WI38 (cell line): Measurements from ENCODE around the gene PPP3CA.

Experiments used
- H3K4me3 ChIP-seq: 2 replicates; pipeline ENCODE4 v1.5.1; 2011; ENCODE audit warnings: low read depth, mild to moderate bottlenecking, control low read depth, low read length
- TF ChIP-seq, protein P1 (sequence below): IDR thresholded peaks from 2 replicates; pipeline ENCODE4 v1.5.1; 2012; ENCODE audit warnings: low read depth, mild to moderate bottlenecking, control low read depth, low read length

Gene PPP3CA

DNA sequence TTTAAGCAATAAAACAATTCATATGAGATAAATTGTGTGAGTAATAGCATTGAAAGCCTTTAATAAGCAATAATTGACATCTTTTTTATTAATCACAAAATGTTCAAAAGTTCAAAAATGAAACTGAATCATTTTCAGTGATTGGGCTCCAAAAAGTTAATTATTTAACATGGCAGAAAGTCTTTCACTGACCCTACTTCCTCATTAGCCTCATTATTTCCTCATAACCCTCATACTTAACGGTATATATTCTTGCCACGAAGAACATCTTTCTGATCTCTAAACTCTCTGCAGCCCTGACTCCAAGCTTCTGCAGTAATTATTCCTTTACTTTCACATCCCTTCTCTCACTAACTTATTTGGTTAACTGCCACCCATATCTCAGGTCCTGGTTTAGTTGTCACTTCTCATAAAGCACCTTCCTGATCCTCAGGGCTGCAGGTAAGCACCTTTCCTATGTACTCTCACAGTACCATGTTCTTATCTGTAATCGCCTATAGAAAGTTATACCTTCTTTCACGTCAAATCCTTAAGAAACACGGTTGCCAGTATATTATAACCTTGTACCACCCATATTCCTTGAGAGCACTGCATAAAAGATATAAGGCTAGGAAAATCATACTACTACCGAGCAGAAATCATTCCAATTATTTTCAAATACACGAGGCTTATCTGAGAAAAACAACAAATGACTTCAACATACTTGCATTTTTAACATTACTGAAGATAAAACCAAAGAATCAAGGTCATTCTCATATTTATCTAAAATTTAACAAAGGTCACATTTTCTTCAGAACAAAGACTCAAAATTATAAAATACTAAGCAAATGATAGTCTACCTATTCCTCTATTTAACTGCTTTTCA lies 72.2 kb downstream of the PPP3CA start:
- H3K4me3 ChIP-seq: no peak overlapping the region
- TF ChIP-seq, protein P1, sequence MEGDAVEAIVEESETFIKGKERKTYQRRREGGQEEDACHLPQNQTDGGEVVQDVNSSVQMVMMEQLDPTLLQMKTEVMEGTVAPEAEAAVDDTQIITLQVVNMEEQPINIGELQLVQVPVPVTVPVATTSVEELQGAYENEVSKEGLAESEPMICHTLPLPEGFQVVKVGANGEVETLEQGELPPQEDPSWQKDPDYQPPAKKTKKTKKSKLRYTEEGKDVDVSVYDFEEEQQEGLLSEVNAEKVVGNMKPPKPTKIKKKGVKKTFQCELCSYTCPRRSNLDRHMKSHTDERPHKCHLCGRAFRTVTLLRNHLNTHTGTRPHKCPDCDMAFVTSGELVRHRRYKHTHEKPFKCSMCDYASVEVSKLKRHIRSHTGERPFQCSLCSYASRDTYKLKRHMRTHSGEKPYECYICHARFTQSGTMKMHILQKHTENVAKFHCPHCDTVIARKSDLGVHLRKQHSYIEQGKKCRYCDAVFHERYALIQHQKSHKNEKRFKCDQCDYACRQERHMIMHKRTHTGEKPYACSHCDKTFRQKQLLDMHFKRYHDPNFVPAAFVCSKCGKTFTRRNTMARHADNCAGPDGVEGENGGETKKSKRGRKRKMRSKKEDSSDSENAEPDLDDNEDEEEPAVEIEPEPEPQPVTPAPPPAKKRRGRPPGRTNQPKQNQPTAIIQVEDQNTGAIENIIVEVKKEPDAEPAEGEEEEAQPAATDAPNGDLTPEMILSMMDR: no peak

DNA sequence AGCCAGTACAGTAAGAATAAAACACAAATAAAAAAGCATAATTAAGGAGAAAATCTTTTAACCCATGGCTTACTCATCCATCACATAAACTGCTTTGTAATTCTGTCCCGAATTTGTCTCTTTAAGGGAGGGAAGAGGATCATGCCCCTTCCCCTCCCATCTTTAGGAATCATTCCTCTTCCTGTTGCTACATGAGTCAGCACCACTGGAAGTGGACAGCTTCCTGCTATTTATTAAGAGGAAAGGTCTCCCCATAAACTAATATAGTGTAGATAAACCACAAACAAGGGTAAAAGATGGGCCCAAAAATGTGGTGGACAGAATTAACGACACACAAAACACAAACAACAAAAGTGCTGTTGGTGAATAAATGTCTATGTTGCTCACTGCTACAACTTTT lies 75.8 kb downstream of the PPP3CA start:
- H3K4me3 ChIP-seq: no peak overlapping the region
- TF ChIP-seq, protein P1: no peak

DNA sequence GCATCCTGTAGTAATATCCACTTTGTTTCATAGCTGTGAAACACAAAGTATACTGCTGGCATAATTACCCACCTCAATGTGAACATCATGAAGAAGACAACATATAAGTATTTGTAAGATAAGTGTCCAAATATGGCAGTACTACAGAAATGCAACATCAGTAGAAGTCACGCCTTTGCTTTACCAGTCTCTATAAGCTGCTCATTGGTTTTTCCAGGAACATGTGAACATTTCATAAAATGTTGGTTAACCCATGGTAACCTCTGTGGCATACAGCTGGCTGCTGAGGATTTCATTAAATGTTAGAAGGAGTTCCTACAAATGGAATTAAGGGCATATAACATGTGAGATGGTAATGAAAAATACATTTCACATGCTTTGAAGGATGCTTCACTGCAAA lies 77.6 kb downstream of the PPP3CA start:
- TF ChIP-seq, protein P1: no peak
- no peak overlapping the region for H3K4me3 ChIP-seq

DNA sequence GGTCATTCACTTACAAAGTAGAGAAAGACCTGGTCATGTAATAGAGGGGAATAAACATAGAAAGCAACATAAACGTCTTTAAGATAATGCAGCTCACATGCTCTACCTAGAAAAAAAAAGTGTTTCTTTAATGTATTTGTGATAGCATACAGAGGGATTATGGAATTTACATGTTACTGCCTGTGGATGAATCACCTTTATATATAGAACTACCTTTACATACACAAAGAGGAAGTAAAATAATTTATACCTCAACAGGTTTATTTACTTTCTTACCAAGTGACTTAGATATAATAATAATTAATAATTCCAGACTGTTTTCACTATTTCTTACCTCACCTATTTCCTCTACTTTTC lies 81.5 kb downstream of the PPP3CA start:
- H3K4me3 ChIP-seq: no peak overlapping the region
- TF ChIP-seq, protein P1: no peak

DNA sequence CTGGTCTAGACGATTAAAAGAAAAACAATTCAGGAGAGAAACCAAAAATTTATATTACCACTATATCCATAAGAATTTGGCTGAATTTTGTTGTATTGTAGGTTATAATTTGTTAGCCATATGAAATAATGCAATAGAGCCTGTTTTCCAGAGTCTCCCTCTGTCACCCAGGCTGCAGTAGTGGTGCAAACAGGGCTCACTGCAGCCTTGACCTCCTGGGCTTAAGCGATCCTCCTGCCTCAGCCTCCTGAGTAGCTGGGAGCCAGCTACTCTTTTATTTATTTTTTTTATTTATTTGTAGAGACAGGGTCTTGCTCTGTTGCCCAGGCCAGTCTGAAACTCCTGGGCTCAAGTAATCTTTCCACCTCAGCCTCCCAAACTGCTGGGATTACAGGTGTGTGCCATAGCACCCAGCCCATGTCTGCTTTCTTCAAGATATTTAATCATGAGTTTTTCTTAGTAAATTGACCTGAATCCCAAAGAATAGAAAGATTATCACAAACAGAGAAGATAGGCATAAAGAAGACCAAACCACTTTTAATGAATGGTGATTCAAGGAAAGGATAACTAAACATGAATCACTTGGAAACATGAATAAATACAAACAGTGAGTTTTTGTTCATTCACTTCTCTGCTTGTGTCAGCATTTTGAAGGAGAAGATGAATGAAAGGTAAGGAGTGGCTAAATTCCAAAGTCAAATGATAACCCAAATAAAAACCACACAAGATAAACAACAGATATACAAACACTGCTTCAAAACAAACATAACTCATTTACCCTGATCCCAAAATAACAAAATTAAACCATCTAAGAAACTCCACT lies 82.1 kb downstream of the PPP3CA start:
- TF ChIP-seq, protein P1: no peak
- no peak overlapping the region for H3K4me3 ChIP-seq

DNA sequence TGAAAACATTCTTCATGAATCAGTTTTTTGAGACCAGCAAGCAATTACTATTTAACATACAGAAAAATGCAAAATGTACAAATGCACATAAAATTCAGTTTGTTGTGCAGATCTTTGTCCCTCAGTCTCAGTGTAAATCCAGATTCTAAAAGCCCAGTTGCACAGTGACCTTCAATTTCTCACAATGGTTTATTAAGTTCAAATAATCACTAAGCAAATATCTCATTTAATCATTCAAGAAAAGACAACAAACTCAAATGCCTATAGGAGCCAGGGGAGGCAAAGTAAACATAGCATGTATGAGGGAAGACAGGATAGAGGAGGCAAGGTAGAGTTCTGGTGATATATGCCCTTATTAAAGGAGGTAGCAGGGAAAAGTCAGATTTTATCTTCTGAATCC lies 82.8 kb downstream of the PPP3CA start:
- TF ChIP-seq, protein P1: no peak
- H3K4me3 ChIP-seq: no peak overlapping the region

DNA sequence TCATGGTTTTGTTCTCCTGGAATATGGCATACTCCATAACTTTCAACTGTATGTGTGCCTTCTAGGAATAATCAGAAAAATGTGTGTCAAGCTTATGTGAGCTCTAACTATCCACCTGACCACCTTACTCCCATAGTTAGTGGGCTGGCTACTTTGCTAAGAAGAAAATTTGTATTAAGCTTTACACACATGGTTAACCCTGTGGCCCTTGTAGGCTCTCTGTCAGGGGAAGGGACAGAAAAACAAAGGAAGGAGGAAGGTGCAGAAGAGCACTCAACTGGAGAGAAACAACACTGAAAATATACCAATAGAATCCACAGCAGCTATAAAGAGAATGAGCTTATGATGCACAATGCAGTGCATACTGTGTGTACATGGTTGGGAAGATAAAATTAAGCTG lies 84.6 kb downstream of the PPP3CA start:
- TF ChIP-seq, protein P1: no peak
- no peak overlapping the region for H3K4me3 ChIP-seq
